Gastroesophageal sphincter (tissue), 3 donors: ENCODE measurements around the gene SETD4.

Source experiments
- CTCF ChIP-seq, 4 experiments: fragments of 200-600 bp in 2 of 4; fragments of 450-650 bp in 2 of 4; sonication (generic) in 1 of 4; IDR thresholded peaks; one replicate each; pipeline ENCODE4 v1.5.1; 2017 to 2019; ENCODE audit warnings: antibody characterized with exemption in 4 of 4, mild to moderate bottlenecking in 2 of 4, moderate library complexity in 2 of 4
- EP300 ChIP-seq: sonication (generic); formaldehyde crosslinking; IDR thresholded peaks from one replicate; pipeline ENCODE4 v1.6.1; 2017; ENCODE audit warnings: antibody characterized with exemption, mild to moderate bottlenecking
- POLR2A ChIP-seq, 2 donors: fragments of 450-650 bp; IDR thresholded peaks; one replicate each; pipeline ENCODE4 v1.6.1; 2017; ENCODE audit warnings: antibody characterized with exemption in 2 of 2, mild to moderate bottlenecking in 2 of 2, moderate library complexity in 1 of 2

GRCh38 chr21:36103434-36103833 lies 43.1 kb upstream of the SETD4 start:
- no peak for TF ChIP-seq CTCF (IDR thresholded peaks at IDR 0.05)
- TF ChIP-seq EP300: no peak
- no peak for TF ChIP-seq POLR2A (IDR thresholded peaks at IDR 0.05)
